Peyer's patch (tissue), 4 donors: ENCODE data around the gene EPB41L1.

Source experiments
- CTCF ChIP-seq, 6 experiments: fragments of 450-650 bp in 4 of 6; fragments of 200-600 bp in 2 of 6; sonication (generic) in 1 of 6; IDR thresholded peaks; one replicate each; pipeline ENCODE4 v1.5.1; 2017 to 2019; ENCODE audit warnings: antibody characterized with exemption in 6 of 6, mild to moderate bottlenecking in 3 of 6, moderate library complexity in 1 of 6
- POLR2A ChIP-seq, 2 donors: fragments of 450-650 bp; IDR thresholded peaks; one replicate each; pipeline ENCODE4 v1.5.1; 2017; ENCODE audit warnings: antibody characterized with exemption in 2 of 2, mild to moderate bottlenecking in 2 of 2, moderate library complexity in 2 of 2

- no peak for TF ChIP-seq CTCF (IDR thresholded peaks at IDR 0.05)
- TF ChIP-seq POLR2A (IDR thresholded peaks at IDR 0.05) = no peak
Observed at GRCh38 chr20:36230019-36230418, 75.5 kb downstream of the EPB41L1 start.
